Fibroblast of lung (primary cell): ENCODE data around the gene PCSK9. TPM values are rescaled to one million over a fixed set of nuclear protein-coding genes. Genes with fewer than 3 reads are reported as not detected.

Experiments
- DNase-seq, 2 donors: peaks; one replicate each; pipeline versions ENCODE4 v3.0.0 to v3.0.0-alpha.2; 2010; ENCODE audit warnings: low read depth in 2 of 2
- H2AFZ ChIP-seq: 2 replicates; pipeline ENCODE4 v1.5.1; 2012; ENCODE audit warnings: low read length, control low read depth, inconsistent platforms
- H3K27ac ChIP-seq: 2 replicates; pipeline ENCODE4 v1.5.1; 2011; ENCODE audit warnings: low read length, control low read depth; ENCODE audit not compliant: insufficient read depth
- H3K27me3 ChIP-seq: 2 replicates; pipeline ENCODE4 v1.5.1; 2011; ENCODE audit warnings: mild to moderate bottlenecking, low read length; ENCODE audit not compliant: control insufficient read depth, insufficient read depth
- H3K36me3 ChIP-seq: 2 replicates; pipeline ENCODE4 v1.5.1; 2011; ENCODE audit warnings: low read length; ENCODE audit not compliant: control insufficient read depth, insufficient read depth
- H3K4me1 ChIP-seq: 2 replicates; pipeline ENCODE4 v1.5.1; 2011; ENCODE audit warnings: low read length; ENCODE audit not compliant: control insufficient read depth, insufficient read depth; ENCODE audit errors: extremely low read depth
- H3K4me2 ChIP-seq: 2 replicates; pipeline ENCODE4 v1.5.1; 2011; ENCODE audit warnings: low read length, control low read depth; ENCODE audit not compliant: insufficient read depth; ENCODE audit errors: extremely low read depth
- H3K4me3 ChIP-seq, 4 experiments: fragments of 200-600 bp in 1 of 4; sonication (generic) in 1 of 4; replicated peaks in 1 of 4; 2 replicates each; pipeline ENCODE4 v1.5.1; 2011 to 2016; ENCODE audit warnings: low read length in 4 of 4, low read depth in 3 of 4, mild to moderate bottlenecking in 3 of 4, control low read depth in 2 of 4, inconsistent platforms in 1 of 4, mixed read lengths in 1 of 4; ENCODE audit not compliant: insufficient read depth in 1 of 4; ENCODE audit errors: control extremely low read depth in 1 of 4
- H3K79me2 ChIP-seq: 2 replicates; pipeline ENCODE4 v1.5.1; 2012; ENCODE audit warnings: mild to moderate bottlenecking, low read length, inconsistent platforms; ENCODE audit not compliant: control insufficient read depth, insufficient read depth
- H3K9ac ChIP-seq: 2 replicates; pipeline ENCODE4 v1.5.1; 2011; ENCODE audit warnings: mild to moderate bottlenecking, low read length, control low read depth; ENCODE audit not compliant: insufficient read depth
- H3K9me3 ChIP-seq: 2 replicates; pipeline ENCODE4 v1.5.1; 2012; ENCODE audit warnings: low read depth, low read length; ENCODE audit not compliant: control insufficient read depth, insufficient read depth
- H4K20me1 ChIP-seq: 2 replicates; pipeline ENCODE4 v1.5.1; 2011; ENCODE audit warnings: low read length; ENCODE audit not compliant: control insufficient read depth, insufficient read depth; ENCODE audit errors: extremely low read depth
- CTCF ChIP-seq, 2 donors: IDR thresholded peaks in 1 of 2; conservative IDR thresholded peaks in 1 of 2; 1 replicate in 1 of 2; 2 replicates in 1 of 2; pipeline ENCODE4 v1.5.1; 2011 to 2012; ENCODE audit warnings: low read length in 2 of 2, control low read depth in 1 of 2, inconsistent platforms in 1 of 2, low read depth in 1 of 2, mild to moderate bottlenecking in 1 of 2
- EZH2 ChIP-seq: IDR thresholded peaks from 2 replicates; pipeline ENCODE4 v1.5.1; 2012; ENCODE audit warnings: low read length, control low read depth, mild to moderate bottlenecking; ENCODE audit errors: missing control alignments
- polyA plus RNA-seq, 2 donors: library from polyadenylated mRNA; depleted of rRNA in 1 of 2; stranded (reverse) in 1 of 2; unstranded in 1 of 2; fragments of >200 nt; gene quantifications; 2 replicates each; pipeline ENCODE4 v1.2.1, GENCODE V29; 2011 to 2012; ENCODE audit warnings: missing spikeins in 1 of 2
- total RNA-seq: library from RNA; depleted of rRNA; stranded (reverse); fragments of >200 nt; gene quantifications from 2 replicates; pipeline ENCODE4 v1.2.1, GENCODE V29; 2014

Gene PCSK9
- total and polyA plus RNA-seq, 2 donors (not counting 1 experiment from before 2014, with no cell fraction given), result 0.70 to 2.0 TPM

GRCh38 chr1:55041613-55042012 lies 2.3 kb downstream of the PCSK9 start:
- no peak overlapping the region for H3K9ac ChIP-seq
- TF ChIP-seq CTCF (conservative IDR thresholded peaks at IDR 0.05 in 1 of 2, IDR thresholded peaks at IDR 0.05 in 1 of 2; ENCODE audit: low read depth in 1 of 2, low read length in 2 of 2) (no peak), EZH2 (no peak)
- H3K36me3 ChIP-seq, result no peaks in the 10 kb centered on the region
- H2AFZ ChIP-seq, result no peak overlapping the region
- no peaks in the 10 kb centered on the region for H3K9me3 ChIP-seq
- no peaks in the 10 kb centered on the region for H4K20me1 ChIP-seq
- no peak for DNase-seq
- H3K79me2 ChIP-seq, result no peaks in the 10 kb centered on the region
- H3K27ac ChIP-seq, result no peak overlapping the region
- no peak overlapping the region for H3K4me2 ChIP-seq
- peaks cover 52% of the 10 kb centered on the region for H3K27me3 ChIP-seq
- no peak overlapping the region for H3K4me3 ChIP-seq
- H3K4me1 ChIP-seq, result no peaks in the 10 kb centered on the region

GRCh38 chr1:55043011-55043410 lies 3.7 kb downstream of the PCSK9 start:
- Histone ChIP-seq H4K20me1 (no peaks in the 10 kb centered on the region), H3K9ac (no peak overlapping the region), H3K4me1 (no peaks in the 10 kb centered on the region), H3K79me2 (no peaks in the 10 kb centered on the region), H2AFZ (no peak overlapping the region), H3K27ac (no peak overlapping the region), H3K4me2 (no peak overlapping the region), H3K36me3 (no peaks in the 10 kb centered on the region), H3K27me3 (peaks cover 42% of the 10 kb centered on the region), H3K9me3 (no peaks in the 10 kb centered on the region), H3K4me3 (no peak overlapping the region)
- no peak for DNase-seq
- TF ChIP-seq CTCF (conservative IDR thresholded peaks at IDR 0.05 in 1 of 2, IDR thresholded peaks at IDR 0.05 in 1 of 2; ENCODE audit: low read depth in 1 of 2, low read length in 2 of 2) (no peak), EZH2 (no peak)

- no peaks in the 10 kb centered on the region for H4K20me1 ChIP-seq
- H3K79me2 ChIP-seq, result no peaks in the 10 kb centered on the region
- no peak overlapping the region for H3K4me3 ChIP-seq
- DNase-seq, result no peak
- H3K27me3 ChIP-seq, result peaks cover 35% of the 10 kb centered on the region
- TF ChIP-seq EZH2 (no peak), CTCF (conservative IDR thresholded peaks at IDR 0.05 in 1 of 2, IDR thresholded peaks at IDR 0.05 in 1 of 2; ENCODE audit: low read depth in 1 of 2, low read length in 2 of 2) (no peak)
- H3K4me2 ChIP-seq, result no peak overlapping the region
- no peak overlapping the region for H3K27ac ChIP-seq
- no peak overlapping the region for H2AFZ ChIP-seq
- H3K36me3 ChIP-seq, result no peaks in the 10 kb centered on the region
- no peaks in the 10 kb centered on the region for H3K9me3 ChIP-seq
- H3K9ac ChIP-seq, result no peak overlapping the region
- H3K4me1 ChIP-seq, result no peaks in the 10 kb centered on the region
Observed at GRCh38 chr1:55043726-55044125, 4.4 kb downstream of the PCSK9 start.
